HepG2 (cell line): ENCODE data around the gene TALDO1. TPM values are rescaled to one million over a fixed set of nuclear protein-coding genes. Genes with fewer than 3 reads are reported as not detected.

Experiments
- AGO1 ChIP-seq: fragments of 200-400 bp; formaldehyde crosslinking; IDR thresholded peaks from 2 replicates; pipeline ENCODE4 v1.6.1; 2017; ENCODE audit warnings: mild to moderate bottlenecking, low read depth, low read length, moderate library complexity; ENCODE audit not compliant: poor library complexity, severe bottlenecking
- AKAP8 ChIP-seq: sonication (generic); formaldehyde crosslinking; IDR thresholded peaks from 2 replicates; pipeline ENCODE4 v1.5.1; 2020; ENCODE audit warnings: mild to moderate bottlenecking, missing genetic modification reagents
- MTERF4 ChIP-seq: sonication (generic); formaldehyde crosslinking; IDR thresholded peaks from 2 replicates; pipeline ENCODE4 v1.8.0; 2023; ENCODE audit warnings: mild to moderate bottlenecking, missing genetic modification reagents
- STAG1 ChIP-seq: sonication (generic); formaldehyde crosslinking; IDR thresholded peaks from 2 replicates; pipeline ENCODE4 v1.4.0; 2020; ENCODE audit warnings: missing genetic modification reagents
- ZBTB26 ChIP-seq: IDR thresholded peaks from 2 replicates; pipeline ENCODE4 v1.6.1; 2016; ENCODE audit warnings: missing compliant biosample characterization, missing genetic modification reagents, borderline replicate concordance
- ZBTB40 ChIP-seq, 2 experiments: fragments of 450-650 bp in 1 of 2; sonication (generic) in 1 of 2; formaldehyde crosslinking in 1 of 2; IDR thresholded peaks; 2 replicates each; pipeline versions ENCODE4 v1.6.1 to v1.8.0; 2016 to 2022; ENCODE audit warnings: antibody characterized with exemption in 1 of 2, mild to moderate bottlenecking in 1 of 2, missing genetic modification reagents in 1 of 2
- ZNF687 ChIP-seq: sonication (generic); formaldehyde crosslinking; IDR thresholded peaks from 2 replicates; pipeline ENCODE4 v1.5.1; 2020; ENCODE audit warnings: mild to moderate bottlenecking, missing genetic modification reagents, moderate library complexity
- polyA plus RNA-seq, 8 experiments: library from polyadenylated mRNA; depleted of rRNA in 3 of 8; stranded (reverse) in 7 of 8; unstranded in 1 of 8; fragments of >200 nt; fragmentation: Illumina TruSeq in 4 of 8; extraction: Trizol in 4 of 8; gene quantifications; 2 replicates each; pipeline versions ENCODE4 v1.2.1 to v1.2.3, GENCODE V29; 2011 to 2016; ENCODE audit warnings: low read depth in 4 of 8, missing spikeins in 1 of 8, mixed read lengths in 1 of 8; ENCODE audit not compliant: insufficient read depth in 1 of 8
- total RNA-seq, 5 experiments: library from RNA; depleted of rRNA; stranded (reverse); fragments of >200 nt; fragmentation: Illumina TruSeq; extraction: Trizol; gene quantifications; 2 replicates each; pipeline ENCODE4 v1.2.3, GENCODE V29; 2016; ENCODE audit warnings: low read depth in 1 of 5

Gene TALDO1
- total and polyA plus RNA-seq, 2 of the 13 experiments (the other 11 are each of a cell fraction or from before 2014, with no cell fraction given) = 107 to 240 TPM

- TF ChIP-seq ZNF687 (CRISPR knock-in tag) = 0 out of 2 replicates have a peak, but pooled peaks have one; percentile 17
- TF ChIP-seq MTERF4 (CRISPR knock-in tag) = no peak
- TF ChIP-seq ZBTB40 (IDR thresholded peaks at IDR 0.05) = no peak
- no peak for TF ChIP-seq ZBTB40 (CRISPR knock-in tag; IDR thresholded peaks at IDR 0.05)
- peak; percentile 54 for TF ChIP-seq AGO1
- TF ChIP-seq STAG1 = no peak
- no peak for TF ChIP-seq ZBTB26
- peak; percentile 76 for TF ChIP-seq AKAP8 (CRISPR knock-in tag)
Measured at GRCh38 chr11:788953-789940, 42.0 kb downstream of the TALDO1 start (continued).
